GM12875 (cell line): ENCODE measurements around the gene ATP13A3.

Experiments used
- H3K4me3 ChIP-seq: one replicate; pipeline ENCODE4 v1.5.1; 2011; ENCODE audit warnings: low read depth, low read length, control low read depth
- CTCF ChIP-seq: IDR thresholded peaks from 2 replicates; pipeline ENCODE4 v1.5.1; 2011; ENCODE audit warnings: low read depth, mild to moderate bottlenecking, control low read depth, inconsistent platforms, low read length, moderate library complexity, borderline replicate concordance; ENCODE audit not compliant: insufficient read depth

ATP13A3 gene

GRCh38 chr3:194508491-194509453 is 22.0 kb upstream of the ATP13A3 start:
- H3K4me3 ChIP-seq, result no peak overlapping the region
- TF ChIP-seq CTCF, result no peak

GRCh38 chr3:194507571-194507970 is 20.8 kb upstream of the ATP13A3 start:
- H3K4me3 ChIP-seq, result no peak overlapping the region
- TF ChIP-seq CTCF, result no peak

GRCh38 chr3:194505791-194506415 is 19.1 kb upstream of the ATP13A3 start:
- H3K4me3 ChIP-seq, result no peak overlapping the region

GRCh38 chr3:194504861-194505260 is 18.1 kb upstream of the ATP13A3 start:
- H3K4me3 ChIP-seq, result no peak overlapping the region
- TF ChIP-seq CTCF, result no peak

More at GRCh38 chr3:194505791-194506415, 19.1 kb upstream of the ATP13A3 start:
- TF ChIP-seq CTCF, result no peak

GRCh38 chr3:194504146-194504545 is 17.3 kb upstream of the ATP13A3 start:
- no peak overlapping the region for H3K4me3 ChIP-seq
- TF ChIP-seq CTCF, result no peak

GRCh38 chr3:194503081-194503531 is 16.3 kb upstream of the ATP13A3 start:
- no peak overlapping the region for H3K4me3 ChIP-seq
- no peak for TF ChIP-seq CTCF
